ENCODE results near the gene CD52. TPM values are rescaled to one million over a fixed set of nuclear protein-coding genes. Genes with fewer than 3 reads are reported as not detected.
"Not testable (repeated sequence)": the region's sequence is repeated elsewhere in the genome, so short reads cannot be mapped to it uniquely, and the experiment has no call there.

CD52 gene
- total RNA-seq, 3 donors from 2014 or later = 8.3 to 12.8 (median 12.3) TPM

DNA sequence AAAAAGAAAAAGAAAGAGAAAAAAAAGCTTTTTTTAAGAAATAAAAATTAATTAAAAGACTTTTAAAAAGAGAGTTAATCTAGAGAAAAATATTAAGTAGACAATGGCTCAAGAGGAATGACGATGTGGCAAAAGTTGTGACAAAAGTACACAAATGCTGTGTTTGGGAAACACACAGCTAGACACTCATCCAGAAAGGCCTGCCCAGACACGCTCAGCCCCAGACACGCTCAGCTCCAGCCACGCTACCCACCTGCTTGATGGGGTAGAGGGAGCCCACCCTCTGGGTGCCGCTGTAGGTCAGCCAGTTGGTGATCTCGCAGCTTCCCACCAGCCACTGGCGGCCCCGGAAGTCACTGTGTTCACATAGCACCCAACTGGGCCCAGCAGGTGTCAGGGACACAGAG is 10.2 kb downstream of the CD52 start:
- no peaks in the 10 kb centered on the region for H3K9me3 ChIP-seq
- intact Hi-C loops (cut with DNase I; ENCODE audit: low total_unique reads) = no loop called here
- no peak for DNase-seq (ENCODE audit: low spot score in 2 of 2)
- H3K4me3 ChIP-seq = no peak overlapping the region
- TF ChIP-seq POLR2A (IDR thresholded peaks at IDR 0.05) (no peak), POLR2AphosphoS5 (IDR thresholded peaks at IDR 0.05) (no peak)
- TF ChIP-seq, protein P1, sequence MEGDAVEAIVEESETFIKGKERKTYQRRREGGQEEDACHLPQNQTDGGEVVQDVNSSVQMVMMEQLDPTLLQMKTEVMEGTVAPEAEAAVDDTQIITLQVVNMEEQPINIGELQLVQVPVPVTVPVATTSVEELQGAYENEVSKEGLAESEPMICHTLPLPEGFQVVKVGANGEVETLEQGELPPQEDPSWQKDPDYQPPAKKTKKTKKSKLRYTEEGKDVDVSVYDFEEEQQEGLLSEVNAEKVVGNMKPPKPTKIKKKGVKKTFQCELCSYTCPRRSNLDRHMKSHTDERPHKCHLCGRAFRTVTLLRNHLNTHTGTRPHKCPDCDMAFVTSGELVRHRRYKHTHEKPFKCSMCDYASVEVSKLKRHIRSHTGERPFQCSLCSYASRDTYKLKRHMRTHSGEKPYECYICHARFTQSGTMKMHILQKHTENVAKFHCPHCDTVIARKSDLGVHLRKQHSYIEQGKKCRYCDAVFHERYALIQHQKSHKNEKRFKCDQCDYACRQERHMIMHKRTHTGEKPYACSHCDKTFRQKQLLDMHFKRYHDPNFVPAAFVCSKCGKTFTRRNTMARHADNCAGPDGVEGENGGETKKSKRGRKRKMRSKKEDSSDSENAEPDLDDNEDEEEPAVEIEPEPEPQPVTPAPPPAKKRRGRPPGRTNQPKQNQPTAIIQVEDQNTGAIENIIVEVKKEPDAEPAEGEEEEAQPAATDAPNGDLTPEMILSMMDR (IDR thresholded peaks at IDR 0.05) = no peak
- H3K27ac ChIP-seq = no peak overlapping the region
- no peaks in the 10 kb centered on the region for H3K27me3 ChIP-seq
- H3K4me1 ChIP-seq = no peaks in the 10 kb centered on the region
- no peaks in the 10 kb centered on the region for H3K36me3 ChIP-seq

GRCh38 chr1:26328597-26328996 is 10.8 kb downstream of the CD52 start:
- no peaks in the 10 kb centered on the region for H3K4me1 ChIP-seq
- intact Hi-C loops (cut with DNase I; ENCODE audit: low total_unique reads) = no loop called here
- TF ChIP-seq, protein P1 (IDR thresholded peaks at IDR 0.05) = no peak
- TF ChIP-seq POLR2AphosphoS5 (IDR thresholded peaks at IDR 0.05) (no peak), POLR2A (IDR thresholded peaks at IDR 0.05) (no peak)
- H3K9me3 ChIP-seq = no peaks in the 10 kb centered on the region
- no peak for DNase-seq (ENCODE audit: low spot score in 2 of 2)
- H3K36me3 ChIP-seq = no peaks in the 10 kb centered on the region
- no peak overlapping the region for H3K4me3 ChIP-seq
- H3K27ac ChIP-seq = no peak overlapping the region
- H3K27me3 ChIP-seq = no peaks in the 10 kb centered on the region

- DNase-seq (ENCODE audit: low spot score in 2 of 2); intact Hi-C loops (cut with DNase I; ENCODE audit: low total_unique reads); H3K36me3 ChIP-seq; H3K9me3 ChIP-seq; H3K27ac ChIP-seq; H3K27me3 ChIP-seq; H3K4me1 ChIP-seq; H3K4me3 ChIP-seq: not testable (repeated sequence)
These were observed 11.6 kb downstream of the CD52 start for GRCh38 chr1:26329380-26329779.

DNA sequence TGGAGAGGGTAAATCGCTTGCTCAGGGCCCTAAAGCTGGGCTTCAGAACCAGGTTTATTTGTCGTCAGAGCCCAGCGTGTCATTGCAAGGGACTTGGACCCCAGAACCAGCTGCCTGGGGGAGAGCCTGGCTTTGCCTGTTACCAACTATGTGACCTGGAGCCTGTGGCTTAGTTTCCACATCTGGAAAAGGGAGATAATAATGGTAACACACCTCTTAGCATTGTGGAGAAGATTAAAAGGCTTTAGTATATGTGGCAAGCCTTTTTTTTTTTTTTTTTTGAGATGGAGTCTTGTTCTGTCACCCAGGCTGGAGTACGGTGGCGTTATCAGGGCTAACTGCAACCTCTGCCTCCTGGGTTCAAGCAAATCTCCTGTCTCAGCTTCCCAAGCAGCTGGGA is 12.5 kb downstream of the CD52 start:
- intact Hi-C loops (cut with DNase I; ENCODE audit: low total_unique reads) = no loop called here
- H3K27me3 ChIP-seq = no peaks in the 10 kb centered on the region
- no peak overlapping the region for H3K4me3 ChIP-seq
- H3K9me3 ChIP-seq = no peaks in the 10 kb centered on the region
- H3K27ac ChIP-seq = no peak overlapping the region
- DNase-seq (ENCODE audit: low spot score in 2 of 2) = no peak
- TF ChIP-seq, protein P1 (IDR thresholded peaks at IDR 0.05) = no peak
- TF ChIP-seq POLR2A (IDR thresholded peaks at IDR 0.05) (no peak), POLR2AphosphoS5 (IDR thresholded peaks at IDR 0.05) (no peak)
- H3K4me1 ChIP-seq = no peaks in the 10 kb centered on the region
- no peaks in the 10 kb centered on the region for H3K36me3 ChIP-seq

DNA sequence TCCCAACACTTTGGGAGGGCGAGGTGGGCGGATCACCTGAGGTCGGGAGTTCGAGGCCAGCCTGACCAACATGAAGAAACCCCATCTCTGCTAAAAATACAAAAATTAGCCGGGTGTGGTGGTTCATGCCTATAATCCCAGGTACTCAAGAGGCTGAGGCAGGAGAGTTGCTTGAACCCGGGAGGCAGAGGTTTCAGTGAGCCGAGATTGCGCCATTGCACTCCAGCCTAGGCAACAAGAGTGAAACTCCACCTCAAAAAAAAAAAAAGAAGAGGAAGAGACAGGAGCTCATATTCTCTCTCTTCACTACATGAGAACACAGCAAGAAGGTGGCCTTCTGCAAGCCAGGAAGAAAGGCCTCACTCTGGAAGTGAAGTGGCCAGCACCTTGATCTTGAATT is 15.6 kb downstream of the CD52 start:
- intact Hi-C loops (cut with DNase I; ENCODE audit: low total_unique reads); H3K4me1 ChIP-seq; H3K27ac ChIP-seq; H3K27me3 ChIP-seq; H3K9me3 ChIP-seq; H3K36me3 ChIP-seq; DNase-seq (ENCODE audit: low spot score in 2 of 2); H3K4me3 ChIP-seq: not testable (repeated sequence)

- Histone ChIP-seq H3K4me1 (no peaks in the 10 kb centered on the region), H3K36me3 (no peaks in the 10 kb centered on the region), H3K27ac (no peak overlapping the region), H3K9me3 (no peaks in the 10 kb centered on the region), H3K4me3 (peak overlapping the region; percentile 34 to 70 (median 61)), H3K27me3 (no peaks in the 10 kb centered on the region)
- intact Hi-C loops (cut with DNase I; ENCODE audit: low total_unique reads) = no loop called here
- TF ChIP-seq, protein P1 (IDR thresholded peaks at IDR 0.05) = no peak
- TF ChIP-seq POLR2AphosphoS5 (IDR thresholded peaks at IDR 0.05) (no peak), POLR2A (IDR thresholded peaks at IDR 0.05) (no peak)
- DNase-seq (ENCODE audit: low spot score in 2 of 2) = no peak
These were observed 18.2 kb downstream of the CD52 start for GRCh38 chr1:26335774-26336476.
